IMR-90 (cell line): ENCODE results near the gene PITPNC1. TPM values are rescaled to one million over a fixed set of nuclear protein-coding genes. Genes with fewer than 3 reads are reported as not detected.
A peak's percentile ranks its signal among the peaks of the same experiment; 100 is the strongest.

Experiments
- ATAC-seq: fragments of 200-7000 bp; cut with Tn5 transposase; 2 replicates; pipeline ENCODE4 v1.9.1; 2020; ENCODE audit warnings: low read depth, mild to moderate bottlenecking, moderate library complexity
- BruUV-seq: library from RNA; stranded (reverse); fragments of 400-500 nt; replicated peaks from 2 replicates; lab custom pipeline; 2021; lab: Mats Ljungman, UMichigan
- CTCF ChIA-PET: fragments of 300-600 bp; formaldehyde crosslinking; extraction: SDS; loops from one replicate; lab custom pipeline; 2021; ENCODE audit warnings: antibody characterized with exemption; lab: Yijun Ruan, JAX
- POLR2A ChIA-PET: fragments of 300-600 bp; sonication (Branson Sonifier 250); formaldehyde crosslinking; loops from one replicate; lab custom pipeline; 2022; ENCODE audit warnings: antibody characterized with exemption; ENCODE audit not compliant: unreplicated experiment; lab: Charles Lee
- DNase-seq: peaks from one replicate; pipeline ENCODE4 v3.0.0; 2013
- H2AFZ ChIP-seq: replicated peaks from 2 replicates; pipeline ENCODE3; 2013; ENCODE audit warnings: low read length, mild to moderate bottlenecking; ENCODE audit not compliant: poor library complexity
- H2AK5ac ChIP-seq: 2 replicates; pipeline ENCODE4 v1.6.1; 2013; ENCODE audit warnings: low read depth, low read length, inconsistent platforms
- H2AK9ac ChIP-seq: replicated peaks from 2 replicates; pipeline ENCODE3; 2013; ENCODE audit warnings: mild to moderate bottlenecking, low read depth, low read length, moderate library complexity; ENCODE audit not compliant: poor library complexity
- H2BK120ac ChIP-seq: 2 replicates; pipeline ENCODE4 v1.6.1; 2013; ENCODE audit warnings: low read depth, low read length, inconsistent platforms
- H2BK15ac ChIP-seq: 3 replicates; pipeline ENCODE4 v1.6.1; 2013; ENCODE audit warnings: low read depth, low read length, inconsistent platforms
- H2BK20ac ChIP-seq: 2 replicates; pipeline ENCODE4 v1.6.1; 2013; ENCODE audit warnings: low read depth, mild to moderate bottlenecking, inconsistent platforms, low read length, moderate library complexity
- H2BK5ac ChIP-seq: 2 replicates; pipeline ENCODE4 v1.6.1; 2013; ENCODE audit warnings: mild to moderate bottlenecking, low read depth, low read length, inconsistent platforms; ENCODE audit not compliant: poor library complexity, severe bottlenecking
- H3K14ac ChIP-seq: replicated peaks from 2 replicates; pipeline ENCODE4 v1.6.1; 2013; ENCODE audit warnings: low read depth, low read length, inconsistent platforms
- H3K18ac ChIP-seq: 2 replicates; pipeline ENCODE4 v1.6.1; 2013; ENCODE audit warnings: low read depth, low read length, control low read depth
- H3K23ac ChIP-seq: 2 replicates; pipeline ENCODE4 v1.6.1; 2013; ENCODE audit warnings: low read depth, low read length, inconsistent platforms
- H3K27ac ChIP-seq: 2 replicates; pipeline ENCODE4 v1.5.1; 2013; ENCODE audit warnings: mild to moderate bottlenecking, control low read depth, low read length; ENCODE audit not compliant: insufficient read depth
- H3K27me3 ChIP-seq: 2 replicates; pipeline ENCODE4 v1.6.1; 2013; ENCODE audit warnings: low read length; ENCODE audit not compliant: control insufficient read depth, insufficient read depth
- H3K36me3 ChIP-seq: 2 replicates; pipeline ENCODE4 v1.6.1; 2013; ENCODE audit warnings: low read length, mixed read lengths; ENCODE audit not compliant: control insufficient read depth, insufficient read depth
- H3K4ac ChIP-seq: 2 replicates; pipeline ENCODE4 v1.6.1; 2013; ENCODE audit warnings: low read depth, low read length, inconsistent platforms
- H3K4me1 ChIP-seq: 2 replicates; pipeline ENCODE4 v1.6.1; 2013; ENCODE audit warnings: low read length, mixed read lengths; ENCODE audit not compliant: control insufficient read depth, insufficient read depth
- H3K4me2 ChIP-seq: 2 replicates; pipeline ENCODE4 v1.6.1; 2013; ENCODE audit warnings: low read depth, mild to moderate bottlenecking, control low read depth, low read length, moderate library complexity
- H3K4me3 ChIP-seq: 2 replicates; pipeline ENCODE4 v1.5.1; 2013; ENCODE audit warnings: low read depth, mild to moderate bottlenecking, control low read depth, low read length, moderate library complexity; ENCODE audit not compliant: insufficient read depth
- H3K56ac ChIP-seq: 2 replicates; pipeline ENCODE4 v1.6.1; 2013; ENCODE audit warnings: low read length, inconsistent platforms; ENCODE audit not compliant: insufficient read depth; ENCODE audit errors: extremely low read depth
- H3K79me1 ChIP-seq, 2 experiments: 2 replicates each; pipeline ENCODE4 v1.6.1; 2013; ENCODE audit warnings: low read length in 2 of 2, inconsistent platforms in 1 of 2, low read depth in 1 of 2
- H3K9ac ChIP-seq: 2 replicates; pipeline ENCODE4 v1.6.1; 2013; ENCODE audit warnings: low read depth, low read length, control low read depth
- H3K9me1 ChIP-seq: 2 replicates; pipeline ENCODE4 v1.6.1; 2013; ENCODE audit warnings: low read length, inconsistent platforms; ENCODE audit not compliant: insufficient read depth
- H3K9me3 ChIP-seq: 2 replicates; pipeline ENCODE4 v1.6.1; 2013; ENCODE audit warnings: low read length; ENCODE audit not compliant: control insufficient read depth, insufficient read depth
- H4K20me1 ChIP-seq: 2 replicates; pipeline ENCODE4 v1.6.1; 2013; ENCODE audit warnings: low read length, inconsistent platforms; ENCODE audit not compliant: insufficient read depth
- H4K5ac ChIP-seq: 2 replicates; pipeline ENCODE4 v1.6.1; 2013; ENCODE audit warnings: mild to moderate bottlenecking, low read depth, low read length, control low read depth
- H4K8ac ChIP-seq, 2 experiments: 2 replicates each; pipeline ENCODE4 v1.6.1; 2013; ENCODE audit warnings: low read depth in 2 of 2, low read length in 2 of 2, control low read depth in 1 of 2, inconsistent platforms in 1 of 2
- H4K91ac ChIP-seq: 2 replicates; pipeline ENCODE4 v1.6.1; 2013; ENCODE audit warnings: low read depth, low read length, inconsistent platforms; ENCODE audit not compliant: insufficient read depth
- BHLHE40 ChIP-seq: fragments of 150-350 bp; IDR thresholded peaks from 2 replicates; pipeline ENCODE4 v1.6.1; 2016; ENCODE audit warnings: mild to moderate bottlenecking, low read depth, low read length
- CEBPB ChIP-seq: IDR thresholded peaks from 2 replicates; pipeline ENCODE4 v1.6.1; 2012; ENCODE audit warnings: low read depth, low read length, improper control_type of control experiment
- CHD1 ChIP-seq: IDR thresholded peaks from 2 replicates; pipeline ENCODE4 v1.6.1; 2012; ENCODE audit warnings: low read depth, low read length, improper control_type of control experiment
- FOS ChIP-seq: fragments of 150-350 bp; IDR thresholded peaks from 2 replicates; pipeline ENCODE4 v1.6.1; 2016; ENCODE audit warnings: low read depth, low read length
- MAZ ChIP-seq: IDR thresholded peaks from 2 replicates; pipeline ENCODE4 v1.6.1; 2012; ENCODE audit warnings: low read depth, mild to moderate bottlenecking, low read length, improper control_type of control experiment, moderate library complexity, borderline replicate concordance
- MXI1 ChIP-seq: IDR thresholded peaks from 2 replicates; pipeline ENCODE4 v1.6.1; 2012; ENCODE audit warnings: low read depth, mild to moderate bottlenecking, low read length, moderate library complexity, borderline replicate concordance
- NFE2L2 ChIP-seq: fragments of 150-350 bp; IDR thresholded peaks from 2 replicates; pipeline ENCODE4 v1.6.1; 2016; ENCODE audit warnings: low read depth, mild to moderate bottlenecking, low read length
- POLR2A ChIP-seq: IDR thresholded peaks from 2 replicates; pipeline ENCODE4 v1.6.1; 2012; ENCODE audit warnings: mild to moderate bottlenecking, low read depth, low read length
- RCOR1 ChIP-seq: IDR thresholded peaks from 2 replicates; pipeline ENCODE4 v1.6.1; 2012; ENCODE audit warnings: mild to moderate bottlenecking, low read length, improper control_type of control experiment; ENCODE audit not compliant: insufficient replicate concordance
- RFX5 ChIP-seq: IDR thresholded peaks from 2 replicates; pipeline ENCODE4 v1.8.0; 2012; ENCODE audit warnings: low read depth, mild to moderate bottlenecking, low read length, moderate library complexity
- SMC3 ChIP-seq: fragments of 150-350 bp; IDR thresholded peaks from 2 replicates; pipeline ENCODE4 v1.6.1; 2016; ENCODE audit warnings: low read depth, mild to moderate bottlenecking, antibody characterized with exemption, low read length, moderate library complexity
- WGBS, 2 experiments: methylation state at CpG; one replicate each; pipeline versions ENCODE4 v1.1.5 to v1.1.7; 2013; ENCODE audit warnings: missing lambda C conversion rate in 2 of 2; ENCODE audit not compliant: insufficient read length in 1 of 2; ENCODE audit errors: extremely low coverage in 2 of 2; 5-methylcytosine and 5-hydroxymethylcytosine counted together
- dilution Hi-C: fragments of 300-500 bp; cut with HindIII; formaldehyde crosslinking; loops from one replicate; pipeline ENCODE4 v1.14.3; 2018; ENCODE audit warnings: low sequenced_read_pairs; ENCODE audit not compliant: unreplicated experiment
- in situ Hi-C: fragments of 300-500 bp; cut with MboI; formaldehyde crosslinking; loops from 3 replicates; pipeline ENCODE4 v1.14.3; 2019; ENCODE audit warnings: low sequenced_read_pairs, inconsistent platforms, mixed read lengths
- intact Hi-C: fragments of 100-400 bp; cut with micrococcal nuclease; formaldehyde crosslinking; loops from 2 replicates; pipeline ENCODE4 v1.10.0; 2022
- polyA plus RNA-seq, 3 experiments: library from polyadenylated mRNA; depleted of rRNA; stranded (reverse); fragments of >200 nt; gene quantifications; 2 replicates each; pipeline ENCODE4 v1.2.3, GENCODE V29; 2012; ENCODE audit warnings: low replicate concordance in 1 of 3
- total RNA-seq: library from RNA; depleted of rRNA; stranded (reverse); fragments of >200 nt; gene quantifications from 2 replicates; pipeline ENCODE4 v1.2.3, GENCODE V29; 2012
- TF ChIP-seq, protein P1 (sequence below): fragments of 150-350 bp; IDR thresholded peaks from 2 replicates; pipeline ENCODE4 v1.6.1; 2017; ENCODE audit warnings: mild to moderate bottlenecking, antibody characterized with exemption, low read length, low read depth
- TF ChIP-seq, protein P2 (sequence below): fragments of 150-350 bp; IDR thresholded peaks from 2 replicates; pipeline ENCODE4 v1.6.1; 2016; ENCODE audit warnings: low read depth, mild to moderate bottlenecking, low read length, moderate library complexity, borderline replicate concordance
- TF ChIP-seq, protein P3 (sequence below): conservative IDR thresholded peaks from 2 replicates; pipeline ENCODE4 v1.5.1; 2012; ENCODE audit warnings: mild to moderate bottlenecking, low read depth, low read length, improper control_type of control experiment

The PITPNC1 gene
- total and polyA plus RNA-seq, 2 of the 4 experiments (the other 2 are of a cell fraction), result 4.1 TPM

DNA sequence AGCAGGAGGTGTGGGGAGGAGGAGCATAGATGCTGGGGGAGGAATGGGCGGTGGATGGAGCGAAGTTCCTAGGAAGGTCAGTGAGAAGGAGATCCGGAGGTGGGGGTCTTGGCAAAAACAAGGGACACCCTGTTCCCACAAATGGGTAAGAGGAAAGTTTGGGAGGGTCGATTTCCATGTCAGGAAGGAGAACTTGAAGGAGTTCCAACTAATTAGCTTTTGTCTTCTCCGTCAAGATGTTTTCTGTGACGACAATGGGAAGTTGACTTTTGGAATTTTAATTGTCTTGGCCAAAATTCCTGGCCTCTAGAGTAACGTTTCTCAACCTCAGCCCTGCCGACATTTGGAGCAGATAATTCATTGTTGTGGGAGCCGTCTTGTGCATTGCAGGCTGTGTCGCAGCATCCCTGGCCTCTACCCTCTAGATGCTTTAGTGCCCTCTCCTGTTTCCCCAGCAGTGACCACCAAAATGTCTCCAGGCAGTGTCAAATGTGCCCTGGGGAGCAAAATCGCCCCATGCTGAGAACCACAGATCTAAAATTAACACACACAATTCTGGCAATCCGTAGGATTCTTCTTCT lies 97.1 kb downstream of the PITPNC1 start:
- no peak overlapping the region for H3K4ac ChIP-seq
- no peak overlapping the region for H4K8ac ChIP-seq
- no peaks in the 10 kb centered on the region for H3K9me3 ChIP-seq
- no peak overlapping the region for H3K18ac ChIP-seq
- no peak overlapping the region for H4K91ac ChIP-seq
- H3K4me2 ChIP-seq, result no peak overlapping the region
- intact Hi-C loops, result loop anchor here (10.0 kb wide), 1 partner anchor 211 kb away; no protein-coding TSS in a partner anchor
- H3K9me1 ChIP-seq, result peaks cover 9% of the 10 kb centered on the region
- DNase-seq, result peak; percentile 39
- H3K36me3 ChIP-seq, result no peaks in the 10 kb centered on the region
- no peak overlapping the region for H3K56ac ChIP-seq
- no peak overlapping the region for H3K14ac ChIP-seq
- no peak for TF ChIP-seq FOS
- no peak for TF ChIP-seq POLR2A
- no peak for TF ChIP-seq SMC3
- TF ChIP-seq BHLHE40, result no peak
- TF ChIP-seq RCOR1, result no peak
- TF ChIP-seq, protein P1, sequence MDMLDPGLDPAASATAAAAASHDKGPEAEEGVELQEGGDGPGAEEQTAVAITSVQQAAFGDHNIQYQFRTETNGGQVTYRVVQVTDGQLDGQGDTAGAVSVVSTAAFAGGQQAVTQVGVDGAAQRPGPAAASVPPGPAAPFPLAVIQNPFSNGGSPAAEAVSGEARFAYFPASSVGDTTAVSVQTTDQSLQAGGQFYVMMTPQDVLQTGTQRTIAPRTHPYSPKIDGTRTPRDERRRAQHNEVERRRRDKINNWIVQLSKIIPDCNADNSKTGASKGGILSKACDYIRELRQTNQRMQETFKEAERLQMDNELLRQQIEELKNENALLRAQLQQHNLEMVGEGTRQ, result no peak
- TF ChIP-seq, protein P2, sequence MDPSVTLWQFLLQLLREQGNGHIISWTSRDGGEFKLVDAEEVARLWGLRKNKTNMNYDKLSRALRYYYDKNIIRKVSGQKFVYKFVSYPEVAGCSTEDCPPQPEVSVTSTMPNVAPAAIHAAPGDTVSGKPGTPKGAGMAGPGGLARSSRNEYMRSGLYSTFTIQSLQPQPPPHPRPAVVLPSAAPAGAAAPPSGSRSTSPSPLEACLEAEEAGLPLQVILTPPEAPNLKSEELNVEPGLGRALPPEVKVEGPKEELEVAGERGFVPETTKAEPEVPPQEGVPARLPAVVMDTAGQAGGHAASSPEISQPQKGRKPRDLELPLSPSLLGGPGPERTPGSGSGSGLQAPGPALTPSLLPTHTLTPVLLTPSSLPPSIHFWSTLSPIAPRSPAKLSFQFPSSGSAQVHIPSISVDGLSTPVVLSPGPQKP, result no peak
- no peak for TF ChIP-seq CHD1
- TF ChIP-seq CEBPB, result no peak
- no peak for TF ChIP-seq MXI1
- TF ChIP-seq MAZ, result no peak
- no peak for TF ChIP-seq NFE2L2
- no peak for TF ChIP-seq RFX5
- TF ChIP-seq, protein P3, sequence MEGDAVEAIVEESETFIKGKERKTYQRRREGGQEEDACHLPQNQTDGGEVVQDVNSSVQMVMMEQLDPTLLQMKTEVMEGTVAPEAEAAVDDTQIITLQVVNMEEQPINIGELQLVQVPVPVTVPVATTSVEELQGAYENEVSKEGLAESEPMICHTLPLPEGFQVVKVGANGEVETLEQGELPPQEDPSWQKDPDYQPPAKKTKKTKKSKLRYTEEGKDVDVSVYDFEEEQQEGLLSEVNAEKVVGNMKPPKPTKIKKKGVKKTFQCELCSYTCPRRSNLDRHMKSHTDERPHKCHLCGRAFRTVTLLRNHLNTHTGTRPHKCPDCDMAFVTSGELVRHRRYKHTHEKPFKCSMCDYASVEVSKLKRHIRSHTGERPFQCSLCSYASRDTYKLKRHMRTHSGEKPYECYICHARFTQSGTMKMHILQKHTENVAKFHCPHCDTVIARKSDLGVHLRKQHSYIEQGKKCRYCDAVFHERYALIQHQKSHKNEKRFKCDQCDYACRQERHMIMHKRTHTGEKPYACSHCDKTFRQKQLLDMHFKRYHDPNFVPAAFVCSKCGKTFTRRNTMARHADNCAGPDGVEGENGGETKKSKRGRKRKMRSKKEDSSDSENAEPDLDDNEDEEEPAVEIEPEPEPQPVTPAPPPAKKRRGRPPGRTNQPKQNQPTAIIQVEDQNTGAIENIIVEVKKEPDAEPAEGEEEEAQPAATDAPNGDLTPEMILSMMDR, result no peak
- H2AFZ ChIP-seq, result no peak overlapping the region
- no peak overlapping the region for H4K5ac ChIP-seq
- in situ Hi-C loops, result no loop called here
- H2BK20ac ChIP-seq, result no peak overlapping the region
- ChIA-PET CTCF (interaction anchor here (0.6 to 1.6 kb wide), 2 partner anchors 98 to 153 kb away, joined by 7 to 8 read pairs; no protein-coding TSS in a partner anchor), POLR2A (no interaction called here)
- ATAC-seq, result no peak
- H4K20me1 ChIP-seq, result no peaks in the 10 kb centered on the region
- dilution Hi-C loops, result no loop called here
- WGBS, 2 experiments, result 77% methylated on average over 4 of the region's 12 CpGs; no CpG with 5 or more reads in 1 of the 2 experiments
- peaks cover 11 to 41% of the 10 kb centered on the region in 2 experiments for H3K79me1 ChIP-seq
- no peak overlapping the region for H3K4me3 ChIP-seq
- H2AK9ac ChIP-seq, result no peak overlapping the region
- BruUV-seq, result no TSS peak
- H2AK5ac ChIP-seq, result no peak overlapping the region
- no peaks in the 10 kb centered on the region for H3K27me3 ChIP-seq
- no peak overlapping the region for H3K27ac ChIP-seq
- H3K4me1 ChIP-seq, result peaks cover 4% of the 10 kb centered on the region
- H2BK120ac ChIP-seq, result no peak overlapping the region
- H2BK15ac ChIP-seq, result no peak overlapping the region
- H2BK5ac ChIP-seq, result no peak overlapping the region
- H3K23ac ChIP-seq, result no peak overlapping the region
- H3K9ac ChIP-seq, result no peak overlapping the region
